ENCODE results near the gene AP1B1.

- no peak for TF ChIP-seq CTCF (IDR thresholded peaks at IDR 0.05; ENCODE audit: low read depth, low read length)
- no peak for TF ChIP-seq EZH2phosphoT487 (IDR thresholded peaks at IDR 0.05; ENCODE audit: low read depth)
These were observed 20.6 kb upstream of the AP1B1 start for GRCh38 chr22:29408940-29409339.

All from OCI-LY3 (cell line).